ENCODE results near the gene AVP.

AVP gene

DNA sequence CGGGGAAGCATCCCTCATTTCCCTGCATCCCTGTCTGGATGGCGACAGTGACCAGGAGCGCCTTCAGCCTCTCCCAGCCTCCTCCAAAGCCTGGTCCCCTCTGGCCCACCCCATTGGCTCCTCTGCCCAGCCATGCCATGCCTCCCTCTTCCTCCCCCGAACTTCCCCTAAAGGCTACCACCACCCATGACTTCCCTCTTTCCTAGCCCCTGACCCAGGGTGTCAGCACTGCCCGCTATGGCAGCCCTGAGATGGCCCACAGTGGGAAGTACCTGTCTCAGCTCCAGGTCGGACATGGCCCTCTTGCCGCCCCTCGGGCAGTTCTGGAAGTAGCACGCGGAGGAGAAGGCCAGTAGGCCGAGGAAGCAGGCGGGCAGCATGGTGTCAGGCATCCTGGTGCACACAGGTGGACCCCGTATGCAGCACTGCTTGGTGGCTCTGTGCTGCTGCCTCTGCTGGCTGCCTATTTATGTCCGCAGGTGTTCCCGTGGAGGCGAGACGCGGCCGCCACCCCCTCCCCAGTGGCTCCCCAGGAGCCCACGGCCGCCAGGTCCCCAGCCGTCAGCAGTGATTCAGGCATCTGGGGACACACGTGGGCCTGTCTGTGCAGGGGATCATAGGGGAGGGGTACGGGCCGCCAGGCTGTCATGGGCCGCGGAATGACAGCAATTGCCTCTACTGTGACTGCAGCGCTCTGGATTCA is at the start of gene AVP:
Gene AVP (minus strand): TSS at position 442 of the 703 bp plus-strand sequence. CDS start 50 bp downstream, at position 392.
- H3K4me3 ChIP-seq (ENCODE audit: low read depth, low read length): no peak within 1 kb of the TSS
- no peak for TF ChIP-seq CTCF (IDR thresholded peaks at IDR 0.05; ENCODE audit: low read depth, low read length, missing control alignments)

DNA sequence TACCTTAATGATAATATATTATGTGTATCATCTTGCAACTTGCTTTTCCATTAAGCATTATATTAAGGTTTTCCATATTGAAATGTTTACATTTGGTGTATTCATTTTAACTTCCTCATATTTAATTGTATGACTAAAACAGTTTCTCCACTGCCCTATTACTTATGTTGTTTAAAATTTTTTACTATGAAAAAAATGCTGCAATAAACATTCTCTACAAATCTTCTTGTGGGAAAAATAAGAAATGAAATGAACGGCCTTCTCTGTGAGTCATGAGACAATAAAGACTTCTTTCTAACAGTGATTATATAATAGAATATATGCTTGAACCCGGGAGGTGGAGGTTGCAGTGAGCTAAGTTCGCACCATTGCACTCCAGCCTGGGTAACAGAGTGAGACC is 49.6 kb upstream of the AVP start:
- TF ChIP-seq CTCF (IDR thresholded peaks at IDR 0.05; ENCODE audit: low read depth, low read length, missing control alignments): no peak
- no peak for DNase-seq (ENCODE audit: low read depth)
- H3K4me3 ChIP-seq (ENCODE audit: low read depth, low read length): no peak overlapping the region

More for the DNA sequence above, at the start of gene AVP:
- DNase-seq (ENCODE audit: low read depth): no peak

DNA sequence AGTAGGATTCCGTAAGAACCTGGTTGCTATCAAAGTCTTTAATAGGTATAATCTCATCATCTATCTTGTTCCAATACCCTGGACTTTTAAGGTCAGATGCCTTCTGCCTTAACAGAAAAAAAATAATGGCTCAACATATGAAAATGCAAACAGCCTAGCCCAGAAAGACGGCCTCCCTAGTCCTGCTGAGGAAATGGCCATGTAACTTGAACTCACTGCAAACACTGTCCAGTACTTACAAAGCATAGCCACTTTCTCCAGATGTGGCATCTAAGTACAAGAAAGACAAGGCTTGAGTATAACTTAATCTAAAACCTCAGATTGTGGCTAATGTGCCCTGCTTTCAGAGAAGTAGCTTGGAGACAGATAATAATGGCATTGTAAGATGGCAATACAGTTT is 48.6 kb upstream of the AVP start:
- no peak for DNase-seq (ENCODE audit: low read depth)
- TF ChIP-seq CTCF (IDR thresholded peaks at IDR 0.05; ENCODE audit: low read depth, low read length, missing control alignments): no peak
- H3K4me3 ChIP-seq (ENCODE audit: low read depth, low read length): no peak overlapping the region

GRCh38 chr20:3130051-3130600 is 45.6 kb upstream of the AVP start:
- no peak for TF ChIP-seq CTCF (IDR thresholded peaks at IDR 0.05; ENCODE audit: low read depth, low read length, missing control alignments)
- no peak overlapping the region for H3K4me3 ChIP-seq (ENCODE audit: low read depth, low read length)
- DNase-seq (ENCODE audit: low read depth): no peak

DNA sequence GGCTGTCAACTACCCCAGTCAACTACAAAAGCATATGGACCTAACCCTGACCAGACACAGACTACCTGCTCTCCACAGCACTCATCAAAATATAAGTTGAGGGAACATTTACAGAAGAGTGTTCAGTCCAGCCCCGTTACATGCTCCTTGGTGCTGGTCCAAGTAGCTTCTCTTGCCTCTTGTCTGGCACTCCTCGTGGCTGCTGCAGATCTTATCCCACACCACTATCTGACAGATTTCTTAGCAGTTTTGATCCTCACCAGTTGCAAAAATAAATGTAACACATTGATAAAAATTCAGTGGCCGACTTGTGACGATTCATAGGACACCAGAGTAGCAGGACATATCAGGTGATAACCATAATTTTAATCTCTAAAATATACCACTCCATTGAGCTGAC is 44.6 kb upstream of the AVP start:
- no peak for TF ChIP-seq CTCF (IDR thresholded peaks at IDR 0.05; ENCODE audit: low read depth, low read length, missing control alignments)
- no peak overlapping the region for H3K4me3 ChIP-seq (ENCODE audit: low read depth, low read length)
- no peak for DNase-seq (ENCODE audit: low read depth)

- no peak for DNase-seq (ENCODE audit: low read depth)
- no peak overlapping the region for H3K4me3 ChIP-seq (ENCODE audit: low read depth, low read length)
- no peak for TF ChIP-seq CTCF (IDR thresholded peaks at IDR 0.05; ENCODE audit: low read depth, low read length, missing control alignments)
Measured at GRCh38 chr20:3128275-3128984, 43.9 kb upstream of the AVP start.
